T-helper 2 cell (primary cell): ENCODE results near the gene RBM43.
"Not testable (repeated sequence)": the region's sequence is repeated elsewhere in the genome, so short reads cannot be mapped to it uniquely, and the experiment has no call there.

Experiments used
- DNase-seq, 5 experiments: peaks; one replicate each; pipeline versions ENCODE4 v3.0.0 to v3.0.0-alpha.2; 2012 to 2022

RBM43 gene

DNA sequence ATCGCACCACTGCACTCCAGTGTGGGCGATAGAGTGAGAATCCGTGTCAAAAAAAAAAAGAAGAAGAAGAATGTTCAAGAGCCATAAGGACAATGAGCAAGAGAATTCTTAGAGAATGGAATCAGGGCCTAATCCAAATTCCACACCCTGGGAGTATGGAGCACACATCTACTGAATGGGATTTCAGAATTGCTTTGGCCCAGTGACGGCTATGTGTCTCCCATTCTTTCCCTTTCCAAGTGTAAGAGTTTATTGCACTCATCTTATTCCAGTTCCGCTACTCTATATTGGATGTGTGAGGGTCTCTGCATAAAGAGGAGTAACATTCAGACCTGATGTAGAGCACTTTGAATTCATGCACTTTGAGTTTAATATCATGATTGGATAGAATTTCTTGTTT lies 5.9 kb upstream of the RBM43 start:
- DNase-seq = no peak

DNA sequence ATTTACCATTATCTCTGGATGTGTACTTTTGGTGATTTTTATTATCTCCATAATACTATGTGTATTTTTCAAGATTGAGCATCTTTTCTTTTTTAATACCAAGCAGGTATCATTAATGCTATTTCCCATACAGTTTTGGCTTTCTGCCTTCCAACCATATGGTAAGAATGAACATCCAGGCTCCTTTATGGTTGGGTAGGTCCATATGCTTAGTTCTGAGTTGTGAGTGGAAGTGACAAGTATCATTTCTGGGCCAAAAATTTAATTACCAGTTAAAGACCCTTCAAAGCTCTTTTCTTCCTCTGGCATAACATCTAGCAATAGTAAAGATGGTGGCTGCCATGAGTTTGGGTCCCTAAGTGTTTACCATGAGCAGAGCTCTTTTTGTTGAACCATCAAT lies 4.3 kb upstream of the RBM43 start:
- no peak for DNase-seq

DNA sequence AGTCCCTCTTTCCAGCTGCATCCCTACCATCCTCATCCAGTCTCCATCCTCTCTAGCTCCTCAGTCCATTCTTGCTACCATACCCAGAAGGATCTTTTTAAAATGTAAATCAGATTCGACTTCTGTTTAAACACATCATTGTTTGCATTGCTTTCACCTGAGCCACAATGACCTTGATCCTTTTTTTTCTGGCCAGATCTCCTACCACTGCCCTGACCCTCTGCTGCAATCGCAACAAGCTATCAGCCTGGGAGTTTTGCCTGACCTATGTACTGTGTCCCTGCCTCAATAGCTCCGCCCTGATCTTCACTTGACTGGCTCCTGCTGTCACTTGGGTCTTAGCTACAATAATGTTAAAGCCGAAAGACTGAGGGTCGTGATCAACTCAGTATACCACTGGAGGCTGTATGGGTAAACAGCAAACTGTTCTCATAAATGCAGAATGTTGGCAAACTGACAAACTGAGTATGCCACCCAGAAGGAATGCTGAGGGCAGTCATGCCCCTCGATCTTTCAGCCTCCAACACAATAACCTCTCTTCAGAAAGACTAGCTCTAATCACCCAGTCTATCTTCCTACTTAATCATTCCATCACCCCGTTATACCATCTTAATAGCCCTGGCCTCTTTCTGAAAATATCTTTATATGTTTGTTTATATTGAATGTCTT lies 2.6 kb upstream of the RBM43 start:
- no peak for DNase-seq

DNA sequence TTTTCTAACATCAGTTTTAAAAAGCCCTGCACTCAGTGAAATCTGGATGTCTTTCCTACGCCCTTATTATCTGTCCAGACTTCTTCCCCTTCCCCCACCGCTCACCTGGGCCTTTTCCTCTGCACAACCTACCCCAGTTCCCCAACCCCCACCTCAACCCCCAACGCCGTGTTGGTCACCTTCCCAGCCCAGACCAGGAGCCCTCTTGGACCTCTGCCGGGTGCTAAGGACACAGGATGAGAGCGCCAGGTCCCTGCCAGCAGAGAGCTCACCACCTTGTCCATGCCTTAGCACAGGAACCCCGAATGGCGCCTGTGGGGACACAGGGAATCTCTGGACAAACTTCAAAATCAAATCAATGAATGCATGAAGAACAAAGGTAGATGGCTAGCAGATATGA lies 966 bp upstream of the RBM43 start:
- DNase-seq = no peak

DNA sequence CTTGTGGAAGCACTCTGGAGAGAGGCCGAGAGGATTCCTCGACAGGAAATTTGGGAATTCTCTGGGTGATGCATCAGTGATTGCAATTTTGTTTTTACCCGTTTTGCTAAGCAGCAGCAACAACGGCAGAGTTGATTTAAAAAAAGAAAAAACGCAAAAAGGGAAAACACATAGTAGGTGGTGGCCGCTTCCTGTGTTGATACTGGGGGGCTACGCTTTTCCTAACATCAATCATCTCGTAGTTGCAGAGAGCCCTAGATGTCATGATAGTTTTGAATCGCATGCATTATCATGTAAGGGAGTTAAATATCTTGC lies 271 bp upstream of the RBM43 start:
- DNase-seq = no peak

DNA sequence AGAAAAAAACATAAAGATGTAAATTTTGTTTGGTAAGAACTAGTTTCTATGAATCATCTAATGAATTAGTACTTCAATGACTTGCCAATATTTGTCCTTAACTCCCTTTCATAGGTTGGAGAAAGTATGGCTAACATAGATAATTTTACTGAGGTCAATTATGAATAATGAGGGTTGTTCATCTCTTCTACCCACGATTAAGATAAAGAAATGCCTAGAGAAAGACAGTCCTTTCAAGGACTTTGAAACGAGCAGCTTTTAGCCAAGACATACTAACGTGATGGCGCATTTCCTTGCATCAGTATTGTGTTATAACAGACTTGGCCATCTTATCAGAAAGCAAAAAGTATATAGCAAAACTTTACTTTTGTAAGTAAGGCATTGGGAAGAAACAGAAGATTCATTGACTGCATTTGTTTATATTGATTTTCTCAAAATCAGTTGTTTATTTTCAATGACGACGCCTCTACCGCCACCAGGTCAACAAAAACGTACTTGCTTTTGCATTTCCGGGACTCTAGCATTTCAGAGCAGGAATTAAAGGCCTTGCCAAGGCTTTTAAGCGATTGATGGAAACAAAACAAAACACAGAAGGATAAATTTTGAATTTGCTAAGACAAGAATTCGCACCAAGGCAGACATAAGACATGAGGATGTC lies 961 bp downstream of the RBM43 start:
- peak in 1 of 5 experiments; percentile 67 for DNase-seq

DNA sequence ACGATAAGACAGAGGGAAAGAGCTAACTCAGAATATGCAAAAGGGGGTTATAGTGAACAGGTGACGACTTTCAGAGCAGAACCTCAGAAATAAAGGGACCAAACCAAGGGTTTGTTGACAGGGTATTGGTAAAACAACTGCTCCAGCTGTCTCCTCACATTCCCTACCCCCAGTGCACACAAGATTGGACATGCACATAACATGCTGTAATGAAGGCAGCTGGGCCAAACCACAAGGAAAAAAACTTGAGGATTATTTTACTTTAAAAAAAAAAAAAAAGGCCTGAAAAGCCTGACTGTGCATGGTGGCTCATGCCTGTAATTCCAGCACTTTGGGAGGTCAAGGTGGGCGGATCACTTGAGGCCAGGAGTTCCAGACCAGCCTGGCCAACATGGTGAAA lies 3.5 kb downstream of the RBM43 start:
- no peak for DNase-seq

DNA sequence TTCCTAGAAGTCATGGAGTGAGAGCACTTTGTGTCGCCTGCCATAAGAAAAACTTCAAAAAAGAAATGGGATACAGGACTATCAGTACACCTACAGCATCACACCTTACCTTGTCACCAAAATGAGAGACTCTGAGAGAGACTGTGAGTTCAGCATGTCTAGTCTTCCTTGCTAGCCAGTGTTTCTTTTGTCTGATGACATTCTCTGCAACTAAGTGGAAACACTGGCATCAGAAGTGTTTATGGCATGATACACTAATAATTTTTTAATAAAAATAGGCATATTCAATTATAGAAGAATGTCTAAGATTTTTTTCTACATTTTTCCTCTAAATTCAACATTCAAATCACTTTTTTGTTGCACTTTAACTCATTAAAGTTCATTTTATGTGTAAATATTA lies 9.0 kb downstream of the RBM43 start:
- no peak for DNase-seq

DNA sequence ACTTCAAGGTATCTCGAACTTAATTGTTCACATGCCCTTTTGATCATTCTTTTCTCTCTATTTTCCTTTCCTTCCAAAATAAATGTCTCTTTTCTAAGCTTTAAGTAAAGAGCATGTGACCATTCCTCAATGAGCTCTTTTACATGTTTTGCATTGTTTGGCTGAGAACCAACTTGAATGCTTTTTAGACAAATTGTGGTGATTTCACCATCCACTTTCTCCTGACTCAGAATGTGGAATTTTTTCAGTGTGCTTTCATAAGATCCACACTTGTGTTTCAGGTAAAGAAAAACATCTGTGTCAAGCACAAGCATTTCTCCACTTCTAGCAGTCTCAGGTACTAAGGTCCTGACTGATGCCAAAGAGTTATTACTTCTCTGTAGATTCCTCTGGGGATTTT lies 10.7 kb downstream of the RBM43 start:
- DNase-seq = no peak

DNA sequence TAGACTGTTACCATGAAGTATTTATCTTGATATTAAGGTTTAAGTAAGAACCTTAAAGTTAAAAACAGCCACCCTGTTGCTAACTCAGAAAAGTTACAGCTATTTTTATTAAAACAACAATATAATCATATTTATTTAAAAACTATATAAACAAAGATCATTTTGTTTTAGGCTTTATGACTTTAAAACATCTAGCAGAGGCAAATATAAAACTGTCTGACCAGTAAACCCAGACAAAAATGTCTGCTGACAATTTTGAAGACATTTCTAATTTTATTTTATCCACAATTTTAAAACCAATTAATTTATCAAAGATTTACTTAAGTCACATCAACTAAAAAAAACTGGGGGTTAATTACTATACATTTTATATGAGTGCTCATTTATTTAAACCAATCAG lies 14.2 kb downstream of the RBM43 start:
- no peak for DNase-seq

DNA sequence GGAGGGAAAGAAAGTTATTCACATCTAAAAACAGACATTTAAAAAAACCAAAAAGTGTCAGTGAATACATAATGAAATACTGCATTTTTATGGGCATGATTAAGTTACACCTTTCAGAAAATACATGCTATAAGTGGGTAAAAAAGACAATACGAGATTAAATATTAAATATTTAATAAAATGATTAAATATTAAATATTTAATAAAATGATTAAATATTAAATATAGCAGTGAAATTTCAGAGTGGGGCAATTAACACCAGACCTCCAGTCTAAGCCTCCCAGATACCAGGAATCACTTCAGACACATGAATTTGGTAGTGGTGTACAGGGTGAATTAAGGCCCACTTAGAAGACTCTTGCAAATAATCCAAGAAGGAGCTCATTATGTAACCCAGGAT lies 15.5 kb downstream of the RBM43 start:
- no peak for DNase-seq

DNA sequence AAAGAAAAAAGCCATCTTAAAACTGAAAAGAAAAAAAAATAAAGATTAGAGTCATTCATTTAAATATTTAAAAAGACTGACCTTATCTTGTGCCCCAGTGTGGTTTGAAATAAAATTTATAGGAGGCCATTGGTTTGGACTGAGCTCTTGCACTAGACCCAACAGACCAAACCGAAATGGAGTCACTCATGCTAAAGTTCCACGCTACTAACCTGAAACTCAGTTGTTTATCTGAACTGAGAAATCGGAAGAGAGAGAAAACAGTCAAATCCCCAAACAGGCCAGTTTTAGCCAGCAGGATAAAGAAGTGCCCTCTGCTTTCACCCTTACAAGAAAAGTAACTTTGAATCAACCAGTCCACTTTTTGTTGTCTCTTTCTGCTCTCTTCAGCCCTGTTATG lies 18.2 kb downstream of the RBM43 start:
- DNase-seq = no peak

DNA sequence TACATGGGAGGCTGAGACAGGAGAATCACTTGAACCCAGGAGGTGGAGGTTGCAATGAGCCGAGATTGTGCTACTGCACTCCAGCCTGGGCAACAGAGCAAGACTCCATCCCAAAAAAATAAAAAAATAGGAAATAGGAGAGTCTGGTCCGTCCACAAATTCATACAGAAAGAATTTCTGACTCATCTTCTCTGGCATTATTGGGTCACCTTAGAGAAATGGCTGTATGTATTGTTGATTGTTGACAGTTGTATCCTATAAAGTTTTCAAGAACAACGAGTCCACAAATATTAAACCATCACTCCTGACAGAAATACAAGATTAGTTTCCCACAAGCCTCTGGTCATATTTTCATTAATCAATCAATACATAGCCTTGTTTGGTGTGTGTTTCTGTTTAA lies 20.4 kb downstream of the RBM43 start:
- DNase-seq = no peak

DNA sequence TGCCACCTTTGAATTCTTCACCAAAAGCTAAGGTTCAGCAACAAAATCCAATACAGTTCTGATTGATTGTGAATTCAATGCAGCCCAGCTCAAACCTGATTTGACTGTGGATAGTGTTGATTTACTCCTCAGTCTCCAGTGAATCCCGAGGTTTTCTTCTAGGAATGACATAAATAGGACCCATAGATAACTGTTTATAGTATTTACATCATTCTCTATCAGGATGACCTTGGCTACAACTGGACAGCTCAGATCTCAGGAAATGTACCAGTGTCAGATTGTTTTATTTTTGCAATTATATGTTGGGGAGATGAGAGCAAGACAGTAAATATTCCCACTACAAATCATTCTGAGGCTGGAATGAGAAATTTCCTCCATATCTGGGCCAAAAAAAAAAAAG lies 21.2 kb downstream of the RBM43 start:
- no peak for DNase-seq

DNA sequence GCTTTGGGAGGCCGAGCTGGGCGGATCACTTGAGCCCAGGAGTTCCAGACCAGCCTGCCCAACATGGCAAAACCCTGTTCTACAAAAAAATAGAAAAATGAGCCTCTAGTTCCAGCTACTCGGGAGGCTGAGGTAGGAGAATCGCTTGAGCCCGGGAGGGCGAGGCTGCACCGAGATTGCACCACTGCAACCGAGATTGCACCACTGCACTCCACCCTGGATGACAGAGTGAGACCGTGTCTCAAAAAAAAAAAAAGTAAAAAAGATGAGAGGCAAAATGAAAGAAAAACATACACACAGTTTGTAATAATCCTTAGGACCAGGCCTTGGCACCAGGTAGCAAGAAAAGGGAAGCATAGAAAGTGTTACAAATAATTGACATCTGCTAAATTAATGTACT lies 22.0 kb downstream of the RBM43 start:
- no peak for DNase-seq

DNA sequence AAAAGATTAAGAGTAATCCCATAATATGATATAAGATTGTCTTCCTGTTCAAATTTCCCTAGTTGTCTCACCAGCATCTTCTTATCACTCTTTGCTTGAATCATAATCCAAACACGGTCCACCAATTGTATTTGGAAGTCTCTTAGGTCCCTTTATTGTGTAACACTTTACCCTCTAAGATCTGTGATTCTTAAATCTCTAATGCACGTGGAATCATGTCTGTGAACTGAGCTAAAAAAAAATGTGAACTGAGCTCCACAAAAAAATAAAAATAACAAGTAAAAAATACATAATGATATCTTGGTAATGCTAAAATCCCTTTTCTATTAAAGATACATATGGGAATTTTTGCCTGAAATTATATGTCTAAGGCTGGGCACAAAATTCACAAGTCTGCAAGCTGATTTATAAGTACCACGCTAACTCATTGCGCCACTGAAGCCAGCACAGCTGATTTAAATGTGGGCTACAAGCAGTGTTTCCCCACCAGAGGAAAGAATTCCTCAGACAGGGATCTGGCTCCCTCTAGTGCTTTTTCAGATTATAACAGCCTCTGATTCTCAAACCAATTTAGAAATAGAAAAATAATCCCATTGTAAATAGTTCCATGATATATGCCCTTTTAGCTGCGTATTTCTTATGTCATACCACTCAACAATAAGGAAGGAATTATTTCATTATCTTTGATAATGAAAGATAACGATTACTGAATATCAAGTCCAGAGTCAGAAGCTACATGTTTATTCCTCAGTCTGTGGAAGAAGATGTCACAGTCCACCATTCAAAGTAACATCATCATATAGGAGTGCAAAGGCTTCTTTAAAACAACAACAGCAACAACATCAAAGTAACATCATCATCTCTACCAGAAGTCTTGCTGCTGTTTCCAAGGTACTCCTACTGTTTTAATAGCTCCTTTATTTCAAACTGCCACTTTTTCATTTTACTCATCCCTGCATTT lies 22.9 kb downstream of the RBM43 start:
- peak in 2 of 5 experiments; percentile 13 to 49 for DNase-seq

DNA sequence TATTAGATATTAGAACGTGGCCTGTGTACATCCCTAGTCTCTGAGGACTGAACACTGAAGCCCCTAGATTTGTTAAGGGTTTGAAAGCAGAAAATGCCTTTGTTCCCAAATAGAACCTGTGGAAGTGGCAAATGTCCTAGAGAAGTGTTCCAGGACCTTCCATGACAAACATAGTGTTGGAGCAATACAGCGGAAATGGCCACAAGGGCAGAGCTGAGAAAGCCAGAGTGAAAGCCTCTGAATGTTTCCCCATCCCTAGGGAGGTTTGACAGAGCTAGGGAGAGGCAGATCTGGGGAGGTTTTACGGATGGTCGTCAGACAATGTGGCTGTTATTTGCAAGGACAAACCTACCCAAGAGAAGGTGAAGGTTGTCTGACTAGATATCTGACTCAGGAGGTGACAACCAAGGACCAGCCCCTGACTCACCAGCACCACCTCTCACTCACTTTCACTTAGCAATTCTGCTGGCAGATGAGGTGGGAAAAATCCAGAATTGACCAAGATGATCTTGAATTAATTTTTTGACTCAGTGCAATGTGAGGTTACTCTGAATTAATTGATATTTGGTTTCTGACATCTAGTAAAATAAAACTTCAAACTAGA lies 24.1 kb downstream of the RBM43 start:
- DNase-seq = no peak

DNA sequence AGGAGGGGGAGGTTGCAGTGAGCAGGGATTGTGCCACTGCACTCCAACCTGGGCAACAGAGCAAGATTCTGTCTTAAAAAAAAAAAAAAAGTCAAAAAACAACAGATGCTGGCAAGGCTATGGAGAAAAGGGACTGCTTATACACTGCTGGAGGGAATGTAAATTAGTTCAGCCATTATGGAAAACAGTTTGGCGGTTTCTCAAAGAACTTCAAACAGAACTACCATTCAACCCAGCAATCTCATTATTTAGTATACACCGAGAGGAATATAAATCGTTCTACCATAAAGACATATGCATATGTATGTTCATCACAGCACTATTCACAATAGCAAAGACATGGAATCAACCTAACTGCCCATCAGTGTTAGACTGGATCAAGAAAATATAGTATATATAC lies 27.9 kb downstream of the RBM43 start:
- DNase-seq = not testable (repeated sequence)

DNA sequence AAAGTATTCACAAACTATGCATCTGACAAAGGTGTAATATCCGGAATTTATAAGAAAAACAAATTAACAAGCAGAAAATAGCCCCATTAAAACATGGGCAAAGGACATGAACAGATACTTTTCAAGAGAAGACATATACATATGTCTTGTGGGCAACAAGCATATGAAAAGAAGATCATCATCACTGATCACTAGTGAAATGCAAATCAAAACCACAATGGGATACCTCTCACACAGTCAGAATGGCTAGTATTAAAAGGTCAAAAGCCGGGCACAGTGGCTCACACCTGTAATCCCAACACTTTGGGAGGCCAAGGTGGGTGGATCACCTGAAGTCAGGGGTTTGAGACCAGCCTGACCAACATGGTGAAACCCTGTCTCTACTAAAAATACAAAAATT lies 28.4 kb downstream of the RBM43 start:
- not testable (repeated sequence) for DNase-seq

DNA sequence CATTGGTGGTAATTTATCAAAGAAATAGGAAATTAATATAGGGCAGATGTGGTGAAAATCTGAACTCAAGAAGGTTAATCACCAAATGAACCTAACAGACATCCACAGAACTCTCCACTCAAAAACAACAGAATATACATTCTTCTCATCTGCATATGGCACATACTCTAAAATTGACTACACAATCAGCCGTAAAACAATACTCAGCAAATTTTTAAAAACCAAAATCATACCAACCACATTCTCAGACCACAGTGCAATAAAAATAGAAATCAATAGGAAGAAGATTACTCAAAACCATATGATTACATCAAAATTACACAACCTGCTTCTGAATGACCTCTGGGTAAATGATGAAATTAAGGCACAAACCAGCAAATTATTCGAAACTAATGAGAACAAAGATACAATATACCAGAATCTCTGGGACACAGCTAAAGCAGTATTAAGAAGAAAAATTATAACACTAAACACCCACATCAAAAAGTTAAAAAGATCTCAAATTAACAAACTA lies 31.0 kb downstream of the RBM43 start:
- no peak for DNase-seq

DNA sequence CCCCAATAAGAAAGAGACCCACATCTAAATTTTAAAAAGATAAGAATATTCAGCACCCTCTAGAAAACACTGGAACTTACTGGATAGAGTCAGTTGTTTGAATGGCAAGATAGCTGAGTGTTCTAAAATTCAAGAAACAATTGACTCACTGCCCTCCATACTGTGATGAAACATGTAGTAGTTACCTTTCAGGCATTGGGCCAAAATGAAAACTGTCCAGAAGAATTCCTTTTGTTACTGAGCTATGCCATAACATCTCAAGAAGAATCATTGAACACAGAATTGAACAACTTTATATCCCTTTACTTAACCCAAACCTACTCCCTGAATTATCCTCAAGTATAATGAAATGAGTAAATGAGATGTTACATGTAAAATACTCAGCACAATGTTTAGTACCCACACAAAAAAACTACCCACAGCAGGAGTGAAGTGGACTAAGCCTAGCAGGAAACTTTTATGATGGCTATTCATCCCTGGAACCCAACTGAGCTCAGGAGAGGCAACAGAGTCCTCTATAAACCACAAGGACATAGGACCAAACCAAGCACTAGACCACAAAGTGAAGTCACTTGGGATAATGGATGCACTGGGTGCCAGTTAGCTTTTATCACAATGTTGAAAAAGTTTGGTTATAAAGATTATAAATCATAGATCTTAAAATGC lies 32.7 kb downstream of the RBM43 start:
- no peak for DNase-seq

DNA sequence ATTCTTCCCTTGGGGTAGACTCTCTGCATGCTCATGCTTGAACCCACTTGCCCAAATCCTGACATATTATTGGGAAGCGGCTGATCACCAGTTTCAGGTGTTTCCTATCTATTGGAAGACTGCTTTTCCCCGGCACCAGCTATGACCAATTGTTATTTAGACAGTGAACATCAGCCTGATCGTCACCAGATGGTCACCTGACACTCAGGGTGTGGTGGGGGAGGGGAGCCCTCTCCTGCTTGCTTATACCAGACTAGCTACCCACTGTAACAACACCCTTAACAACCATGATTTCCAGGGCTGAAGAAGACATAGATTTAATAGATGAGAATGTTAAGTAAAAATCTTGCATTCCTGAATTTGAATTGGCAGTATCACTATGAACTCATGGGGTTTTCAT lies 44.3 kb downstream of the RBM43 start:
- DNase-seq = no peak

DNA sequence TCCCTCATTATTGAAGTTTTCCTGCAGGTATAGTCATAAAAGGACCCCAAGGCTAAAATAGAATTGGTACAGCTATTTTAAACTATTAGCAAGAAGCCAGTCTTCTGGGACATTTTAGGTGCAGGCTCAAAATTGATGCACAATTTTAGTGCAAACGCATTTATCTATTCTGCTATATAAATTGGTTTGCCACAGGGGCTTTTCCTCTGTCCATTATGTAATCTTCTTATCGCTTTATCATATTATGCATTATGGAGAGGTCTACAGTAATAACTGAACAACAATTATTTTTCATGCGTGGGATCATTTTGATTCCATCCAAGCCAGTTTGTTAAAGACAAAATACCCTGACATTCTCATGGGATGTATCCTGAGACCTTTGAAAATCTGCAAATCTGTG lies 54.6 kb downstream of the RBM43 start:
- no peak for DNase-seq
